DND-41 (cell line): ENCODE results near the gene CRYZ.
"Not testable (repeated sequence)": the region's sequence is repeated elsewhere in the genome, so short reads cannot be mapped to it uniquely, and the experiment has no call there.

ENCODE experiments used
- CTCF ChIP-seq: IDR thresholded peaks from 2 replicates; pipeline ENCODE4 v1.5.1; 2012; ENCODE audit warnings: borderline replicate concordance, low read length, moderate library complexity, mild to moderate bottlenecking; ENCODE audit not compliant: poor library complexity, severe bottlenecking; ENCODE audit errors: extremely low read depth
- EZH2 ChIP-seq: IDR thresholded peaks from 3 replicates; pipeline ENCODE4 v1.6.1; 2012; ENCODE audit warnings: borderline replicate concordance, low read depth, mild to moderate bottlenecking, moderate library complexity, low read length, inconsistent platforms; ENCODE audit not compliant: severe bottlenecking

GRCh38 chr1:74732071-74732946 is 541 bp downstream of the CRYZ start:
- TF ChIP-seq CTCF, EZH2: not testable (repeated sequence)
